ENCODE data around the gene NUP50. TPM values are rescaled to one million over a fixed set of nuclear protein-coding genes. Genes with fewer than 3 reads are reported as not detected.
A peak's percentile ranks its signal among the peaks of the same experiment; 100 is the strongest.

NUP50 gene
- total and polyA plus RNA-seq, 5 donors: 5.8 to 24.8 (median 17.0) TPM

- DNase-seq (peak in 2 of 3 donors; percentile 48 to 56), ATAC-seq (no peak)
- intact Hi-C loops (cut with DNase I): no loop called here
- Histone ChIP-seq H3K9me3 (ENCODE audit: control insufficient read depth, low read length) (no peaks in the 10 kb centered on the region), H3K4me3 (ENCODE audit: low read length) (no peak overlapping the region), H3K27ac (ENCODE audit: low read length) (no peak overlapping the region), H3K27me3 (ENCODE audit: control insufficient read depth, insufficient read depth) (no peaks in the 10 kb centered on the region), H3K4me1 (ENCODE audit: control insufficient read depth, insufficient read depth, low read length) (peaks cover 2% of the 10 kb centered on the region)
- 81% methylated on average over 19 of the region's 19 CpGs for WGBS
These were observed 61.4 kb downstream of the NUP50 start for GRCh38 chr22:45224988-45225731.

- H3K4me1 ChIP-seq (ENCODE audit: control insufficient read depth, insufficient read depth, low read length): peaks cover 2% of the 10 kb centered on the region
- no peaks in the 10 kb centered on the region for H3K27me3 ChIP-seq (ENCODE audit: control insufficient read depth, insufficient read depth)
- peak; percentile 62 to 75 (median 73) for DNase-seq
- intact Hi-C loops (cut with DNase I): no loop called here
- no peaks in the 10 kb centered on the region for H3K9me3 ChIP-seq (ENCODE audit: control insufficient read depth, low read length)
- peak; percentile 50 to 66 for ATAC-seq
- H3K27ac ChIP-seq (ENCODE audit: low read length): no peak overlapping the region
- no peak overlapping the region for H3K4me3 ChIP-seq (ENCODE audit: low read length)
- 73% methylated on average over 26 of the region's 26 CpGs for WGBS
These were observed 62.2 kb downstream of the NUP50 start for GRCh38 chr22:45225732-45226502.

- 69% methylated on average over 17 of the region's 17 CpGs for WGBS
- H3K27me3 ChIP-seq (ENCODE audit: control insufficient read depth, insufficient read depth): no peaks in the 10 kb centered on the region
- H3K9me3 ChIP-seq (ENCODE audit: control insufficient read depth, low read length): no peaks in the 10 kb centered on the region
- no peak overlapping the region for H3K27ac ChIP-seq (ENCODE audit: low read length)
- peaks cover 2% of the 10 kb centered on the region for H3K4me1 ChIP-seq (ENCODE audit: control insufficient read depth, insufficient read depth, low read length)
- DNase-seq (peak in 2 of 3 donors; percentile 54 to 64), ATAC-seq (peak; percentile 14 to 27)
- no peak overlapping the region for H3K4me3 ChIP-seq (ENCODE audit: low read length)
- intact Hi-C loops (cut with DNase I): no loop called here
These were observed 62.9 kb downstream of the NUP50 start for GRCh38 chr22:45226503-45227186.

GRCh38 chr22:45227645-45228400 is 64.1 kb downstream of the NUP50 start:
- Histone ChIP-seq H3K4me1 (ENCODE audit: control insufficient read depth, insufficient read depth, low read length) (peaks cover 2% of the 10 kb centered on the region), H3K9me3 (ENCODE audit: control insufficient read depth, low read length) (no peaks in the 10 kb centered on the region), H3K27me3 (ENCODE audit: control insufficient read depth, insufficient read depth) (no peaks in the 10 kb centered on the region), H3K4me3 (ENCODE audit: low read length) (no peak overlapping the region), H3K27ac (ENCODE audit: low read length) (no peak overlapping the region)
- 55% methylated on average over 16 of the region's 16 CpGs for WGBS
- DNase-seq: peak; percentile 41 to 78 (median 77)
- intact Hi-C loops (cut with DNase I): no loop called here
- peak; percentile 40 to 44 for ATAC-seq

GRCh38 chr22:45228401-45228754 is 64.7 kb downstream of the NUP50 start:
- Histone ChIP-seq H3K4me3 (ENCODE audit: low read length) (no peak overlapping the region), H3K27me3 (ENCODE audit: control insufficient read depth, insufficient read depth) (no peaks in the 10 kb centered on the region), H3K4me1 (ENCODE audit: control insufficient read depth, insufficient read depth, low read length) (peaks cover 2% of the 10 kb centered on the region), H3K27ac (ENCODE audit: low read length) (no peak overlapping the region), H3K9me3 (ENCODE audit: control insufficient read depth, low read length) (no peaks in the 10 kb centered on the region)
- WGBS: 90% methylated on average over 8 of the region's 8 CpGs
- intact Hi-C loops (cut with DNase I): no loop called here
- peak in 1 of 3 donors; percentile 38 for DNase-seq
- peak; percentile 17 to 34 for ATAC-seq

- WGBS: 85% methylated on average over 13 of the region's 13 CpGs
- intact Hi-C loops (cut with DNase I): no loop called here
- H3K27me3 ChIP-seq (ENCODE audit: control insufficient read depth, insufficient read depth): no peaks in the 10 kb centered on the region
- H3K4me3 ChIP-seq (ENCODE audit: low read length): no peak overlapping the region
- peaks cover 2% of the 10 kb centered on the region for H3K4me1 ChIP-seq (ENCODE audit: control insufficient read depth, insufficient read depth, low read length)
- H3K27ac ChIP-seq (ENCODE audit: low read length): no peak overlapping the region
- peak in 1 of 3 donors; percentile 24 for DNase-seq
- ATAC-seq: no peak
- H3K9me3 ChIP-seq (ENCODE audit: control insufficient read depth, low read length): no peaks in the 10 kb centered on the region
These were observed 65.5 kb downstream of the NUP50 start for GRCh38 chr22:45229181-45229580.

- intact Hi-C loops (cut with DNase I): no loop called here
- no peak overlapping the region for H3K4me3 ChIP-seq (ENCODE audit: low read length)
These were observed 66.4 kb downstream of the NUP50 start for GRCh38 chr22:45230026-45230721.

GRCh38 chr22:45231293-45231692 is 67.6 kb downstream of the NUP50 start:
- WGBS: 85% methylated on average over 2 of the region's 2 CpGs
- Histone ChIP-seq H3K27me3 (ENCODE audit: control insufficient read depth, insufficient read depth) (no peaks in the 10 kb centered on the region), H3K27ac (ENCODE audit: low read length) (no peak overlapping the region), H3K9me3 (ENCODE audit: control insufficient read depth, low read length) (no peaks in the 10 kb centered on the region), H3K4me1 (ENCODE audit: control insufficient read depth, insufficient read depth, low read length) (peaks cover 2% of the 10 kb centered on the region), H3K4me3 (ENCODE audit: low read length) (no peak overlapping the region)
- no peak for ATAC-seq
- intact Hi-C loops (cut with DNase I): no loop called here
- no peak for DNase-seq

More at GRCh38 chr22:45230026-45230721, 66.4 kb downstream of the NUP50 start:
- no peak overlapping the region for H3K27ac ChIP-seq (ENCODE audit: low read length)
- 87% methylated on average over 16 of the region's 16 CpGs for WGBS
- H3K27me3 ChIP-seq (ENCODE audit: control insufficient read depth, insufficient read depth): no peaks in the 10 kb centered on the region
- DNase-seq: peak in 1 of 3 donors; percentile 30
- H3K9me3 ChIP-seq (ENCODE audit: control insufficient read depth, low read length): no peaks in the 10 kb centered on the region
- ATAC-seq: no peak
- peaks cover 2% of the 10 kb centered on the region for H3K4me1 ChIP-seq (ENCODE audit: control insufficient read depth, insufficient read depth, low read length)

GRCh38 chr22:45233386-45233785 is 69.7 kb downstream of the NUP50 start:
- 91% methylated on average over 10 of the region's 10 CpGs for WGBS
- intact Hi-C loops (cut with DNase I): no loop called here
- H3K27ac ChIP-seq (ENCODE audit: low read length): no peak overlapping the region
- H3K4me1 ChIP-seq (ENCODE audit: control insufficient read depth, insufficient read depth, low read length): no peaks in the 10 kb centered on the region
- H3K27me3 ChIP-seq (ENCODE audit: control insufficient read depth, insufficient read depth): no peaks in the 10 kb centered on the region
- DNase-seq (no peak), ATAC-seq (no peak)
- no peak overlapping the region for H3K4me3 ChIP-seq (ENCODE audit: low read length)
- no peaks in the 10 kb centered on the region for H3K9me3 ChIP-seq (ENCODE audit: control insufficient read depth, low read length)

GRCh38 chr22:45233827-45234226 is 70.1 kb downstream of the NUP50 start:
- 90% methylated on average over 10 of the region's 10 CpGs for WGBS
- Histone ChIP-seq H3K4me3 (ENCODE audit: low read length) (no peak overlapping the region), H3K27ac (ENCODE audit: low read length) (no peak overlapping the region), H3K4me1 (ENCODE audit: control insufficient read depth, insufficient read depth, low read length) (no peaks in the 10 kb centered on the region), H3K27me3 (ENCODE audit: control insufficient read depth, insufficient read depth) (no peaks in the 10 kb centered on the region), H3K9me3 (ENCODE audit: control insufficient read depth, low read length) (no peaks in the 10 kb centered on the region)
- intact Hi-C loops (cut with DNase I): no loop called here
- ATAC-seq (no peak), DNase-seq (no peak)

Data from right cardiac atrium (tissue), 5 donors.